K562 (cell line): ENCODE data around the gene ERGIC1. TPM values are rescaled to one million over a fixed set of nuclear protein-coding genes. Genes with fewer than 3 reads are reported as not detected.

Experiments
- ARID3B ChIP-seq: fragments of 250-450 bp; sonication (Bioruptor Pico); IDR thresholded peaks from 2 replicates; pipeline ENCODE4 v1.4.0; 2020; ENCODE audit warnings: borderline replicate concordance
- ARID4B ChIP-seq: sonication (generic); formaldehyde crosslinking; IDR thresholded peaks from 2 replicates; pipeline ENCODE4 v1.8.0; 2022; ENCODE audit warnings: mild to moderate bottlenecking, missing genetic modification reagents
- BHLHE40 ChIP-seq: IDR thresholded peaks from 2 replicates; pipeline ENCODE4 v1.6.1; 2011; ENCODE audit warnings: low read length, improper control_type of control experiment
- BRF1 ChIP-seq: IDR thresholded peaks from 3 replicates; pipeline ENCODE4 v1.6.1; 2011; ENCODE audit warnings: borderline replicate concordance, mild to moderate bottlenecking; ENCODE audit not compliant: insufficient read length; ENCODE audit errors: extremely low read depth
- CEBPZ ChIP-seq: fragments of 150-350 bp; IDR thresholded peaks from 2 replicates; pipeline ENCODE4 v1.6.1; 2014; ENCODE audit warnings: low read depth, mild to moderate bottlenecking, low read length, borderline replicate concordance
- CHCHD3 ChIP-seq: fragments of 250-450 bp; sonication (Bioruptor Pico); IDR thresholded peaks from 2 replicates; pipeline ENCODE4 v2.1.2; 2022; ENCODE audit warnings: mild to moderate bottlenecking
- CXXC5 ChIP-seq: fragments of 250-450 bp; sonication (Bioruptor Pico); IDR thresholded peaks from 2 replicates; pipeline ENCODE4 v1.8.0; 2022; ENCODE audit warnings: inconsistent platforms, mild to moderate bottlenecking, moderate library complexity
- ERF ChIP-seq: fragments of 450-650 bp; formaldehyde crosslinking; IDR thresholded peaks from 2 replicates; pipeline ENCODE4 v1.4.0; 2020; ENCODE audit warnings: mild to moderate bottlenecking, mixed read lengths
- KLF1 ChIP-seq: fragments of 450-650 bp; IDR thresholded peaks from 2 replicates; pipeline ENCODE4 v1.6.1; 2016; ENCODE audit warnings: missing genetic modification characterization, missing compliant biosample characterization
- PHB2 ChIP-seq: fragments of 450-650 bp; IDR thresholded peaks from 2 replicates; pipeline ENCODE4 v1.6.1; 2017; ENCODE audit warnings: low read depth
- POLR2G ChIP-seq: fragments of 200-400 bp; formaldehyde crosslinking; IDR thresholded peaks from 2 replicates; pipeline ENCODE4 v1.6.1; 2017; ENCODE audit warnings: low read depth, mild to moderate bottlenecking, antibody characterized with exemption, low read length, moderate library complexity
- SREBF1 ChIP-seq: fragments of 150-350 bp; IDR thresholded peaks from 2 replicates; pipeline ENCODE4 v1.6.1; 2014; ENCODE audit warnings: antibody characterized with exemption, low read depth, low read length, borderline replicate concordance
- TOE1 ChIP-seq, 2 experiments: fragments of 450-650 bp in 1 of 2; sonication (generic) in 1 of 2; formaldehyde crosslinking in 1 of 2; IDR thresholded peaks; 2 replicates each; pipeline versions ENCODE4 v1.7.1 to v1.8.0; 2016 to 2022; ENCODE audit warnings: borderline replicate concordance in 2 of 2, mild to moderate bottlenecking in 2 of 2, antibody characterized with exemption in 1 of 2, inconsistent platforms in 1 of 2, low read depth in 1 of 2, missing genetic modification reagents in 1 of 2, moderate library complexity in 1 of 2
- USF2 ChIP-seq: sonication (generic); formaldehyde crosslinking; IDR thresholded peaks from 2 replicates; pipeline ENCODE4 v1.5.0; 2020; ENCODE audit warnings: missing genetic modification reagents
- ZC3H8 ChIP-seq: fragments of 450-650 bp; IDR thresholded peaks from 2 replicates; pipeline ENCODE4 v1.6.1; 2017
- ZNF511 ChIP-seq: sonication (generic); formaldehyde crosslinking; IDR thresholded peaks from 2 replicates; pipeline ENCODE4 v1.8.0; 2022; ENCODE audit warnings: mild to moderate bottlenecking, missing genetic modification reagents
- polyA plus RNA-seq, 8 experiments: library from polyadenylated mRNA; depleted of rRNA in 4 of 8; stranded (reverse) in 5 of 8; unstranded in 3 of 8; fragments of >200 nt; fragmentation: Nextera tagmentation in 2 of 8; fragmentation: Illumina TruSeq in 1 of 8; extraction: Ambion mirVana in 2 of 8; extraction: Trizol in 1 of 8; gene quantifications; 2 replicates each; pipeline versions ENCODE4 v1.2.1 to v1.2.3, GENCODE V29; 2011 to 2014; ENCODE audit warnings: inconsistent platforms in 1 of 8, missing spikeins in 1 of 8
- total RNA-seq, 7 experiments: library from RNA; depleted of rRNA in 6 of 7; stranded (reverse); fragments of >200 nt in 6 of 7; fragmentation: Illumina TruSeq in 2 of 7; extraction: Trizol in 2 of 7; gene quantifications; 2 replicates each; pipeline versions ENCODE4 v1.2.1 to v1.2.3, GENCODE V29; 2011 to 2021; ENCODE audit warnings: low replicate concordance in 1 of 7

The ERGIC1 gene
- total and polyA plus RNA-seq, 9 of the 15 experiments (the other 6 are each of a cell fraction or from before 2014, with no cell fraction given) = 5.5 to 68.4 (median 36.4) TPM

- TF ChIP-seq BRF1 (no peak), CXXC5 (CRISPR knock-in tag) (no peak), ZNF511 (CRISPR knock-in tag) (no peak), CHCHD3 (CRISPR knock-in tag) (no peak), ERF (CRISPR knock-in tag) (no peak), SREBF1 (no peak), BHLHE40 (peak; percentile 72; the same call in 1 of the 2 replicates), CEBPZ (no peak), ZC3H8 (no peak), USF2 (CRISPR knock-in tag) (peak; percentile 88), KLF1 (no peak), ARID3B (CRISPR knock-in tag) (no peak), PHB2 (no peak), TOE1 (IDR thresholded peaks at IDR 0.05; ENCODE audit: borderline replicate concordance) (peak; percentile 97), TOE1 (CRISPR knock-in tag; IDR thresholded peaks at IDR 0.05; ENCODE audit: borderline replicate concordance, low read depth) (no peak), ARID4B (CRISPR knock-in tag) (no peak), POLR2G (no peak)
Observed at GRCh38 chr5:172789687-172790495, 44.2 kb upstream of the ERGIC1 start (continued).
